GM12864 (cell line): ENCODE data around the gene ZNF521.

Experiments used
- DNase-seq: peaks from one replicate; pipeline ENCODE4 v3.0.0-alpha.2; 2011; ENCODE audit warnings: low read depth
- H3K4me3 ChIP-seq: 2 replicates; pipeline ENCODE4 v1.5.1; 2011; ENCODE audit warnings: mild to moderate bottlenecking, low read depth, low read length, control low read depth
- CTCF ChIP-seq: IDR thresholded peaks from 2 replicates; pipeline ENCODE4 v1.5.1; 2011; ENCODE audit warnings: low read depth, mild to moderate bottlenecking, moderate library complexity, low read length, control low read depth, inconsistent platforms; ENCODE audit errors: missing control alignments

The ZNF521 gene

DNA sequence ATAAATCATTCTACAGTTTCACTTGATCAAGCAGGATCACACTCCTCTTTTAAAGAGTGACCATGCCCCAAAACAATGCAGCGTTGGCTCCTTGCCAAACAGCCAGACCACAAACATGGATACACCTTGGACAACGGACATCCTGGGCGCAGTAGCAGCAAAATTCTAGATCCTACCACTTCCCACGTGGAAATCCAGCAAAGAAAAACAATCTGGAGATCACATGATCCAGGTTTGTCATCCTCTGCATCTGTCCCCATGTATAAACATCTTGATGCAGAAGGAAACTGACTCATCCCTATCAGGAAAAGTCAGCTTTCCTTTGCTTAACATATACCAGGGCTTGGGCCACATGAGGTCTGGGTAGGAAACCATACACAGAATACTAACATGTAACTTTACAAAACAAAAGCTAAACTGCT is 53.1 kb downstream of the ZNF521 start:
- no peak for DNase-seq
- no peak overlapping the region for H3K4me3 ChIP-seq
- TF ChIP-seq CTCF = no peak

DNA sequence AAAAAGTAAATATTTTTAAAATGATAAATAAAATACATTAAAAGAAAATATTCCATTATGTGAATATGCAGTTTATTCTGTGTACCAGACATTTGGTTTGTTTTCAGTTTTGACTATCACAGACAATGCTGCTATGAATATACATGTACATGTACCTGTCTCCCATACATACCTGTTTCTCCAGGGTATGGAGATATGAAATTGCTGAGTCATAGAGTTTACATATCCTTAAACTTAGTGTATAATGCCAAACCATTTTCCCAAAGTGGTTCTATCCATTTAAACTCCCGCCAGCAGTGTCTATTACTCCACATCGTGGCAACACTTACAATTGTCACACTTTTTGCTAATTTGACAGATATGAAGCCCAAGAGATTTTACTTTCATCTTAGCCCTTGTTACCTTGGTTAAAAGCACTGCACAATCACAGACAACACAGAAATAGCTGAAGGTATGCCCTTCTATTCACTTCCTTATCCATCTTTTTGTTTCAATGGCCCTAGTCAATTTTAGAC is 56.3 kb downstream of the ZNF521 start:
- no peak overlapping the region for H3K4me3 ChIP-seq
- TF ChIP-seq CTCF = no peak
- no peak for DNase-seq

- DNase-seq = no peak
- H3K4me3 ChIP-seq = no peak overlapping the region
- TF ChIP-seq CTCF = no peak
Observed at GRCh38 chr18:25291150-25291549, 60.8 kb downstream of the ZNF521 start.

GRCh38 chr18:25289001-25289631 is 62.9 kb downstream of the ZNF521 start:
- no peak for TF ChIP-seq CTCF
- no peak for DNase-seq
- no peak overlapping the region for H3K4me3 ChIP-seq

- H3K4me3 ChIP-seq = no peak overlapping the region
- TF ChIP-seq CTCF = no peak
- DNase-seq = no peak
Observed at GRCh38 chr18:25288340-25288938, 63.5 kb downstream of the ZNF521 start.

DNA sequence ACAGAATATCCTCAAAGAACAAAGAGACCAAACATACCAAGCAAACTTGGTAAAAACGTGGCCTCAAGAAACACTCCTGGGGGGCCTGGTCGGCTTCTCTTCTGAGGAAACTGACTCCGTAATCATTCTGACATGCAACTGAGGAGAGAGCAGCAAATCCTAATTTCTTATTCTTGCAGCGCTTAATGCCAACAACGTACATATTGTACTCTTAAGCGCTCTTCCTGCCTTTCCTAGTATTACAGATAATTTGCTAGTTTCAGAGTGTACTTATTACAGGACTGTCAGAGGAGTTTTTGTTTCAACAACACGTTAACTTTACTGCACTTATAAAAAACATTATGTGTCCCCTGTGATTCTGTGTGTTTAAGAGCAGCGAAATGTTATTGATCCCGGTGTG is 64.9 kb downstream of the ZNF521 start:
- no peak overlapping the region for H3K4me3 ChIP-seq
- no peak for DNase-seq
- TF ChIP-seq CTCF = no peak

DNA sequence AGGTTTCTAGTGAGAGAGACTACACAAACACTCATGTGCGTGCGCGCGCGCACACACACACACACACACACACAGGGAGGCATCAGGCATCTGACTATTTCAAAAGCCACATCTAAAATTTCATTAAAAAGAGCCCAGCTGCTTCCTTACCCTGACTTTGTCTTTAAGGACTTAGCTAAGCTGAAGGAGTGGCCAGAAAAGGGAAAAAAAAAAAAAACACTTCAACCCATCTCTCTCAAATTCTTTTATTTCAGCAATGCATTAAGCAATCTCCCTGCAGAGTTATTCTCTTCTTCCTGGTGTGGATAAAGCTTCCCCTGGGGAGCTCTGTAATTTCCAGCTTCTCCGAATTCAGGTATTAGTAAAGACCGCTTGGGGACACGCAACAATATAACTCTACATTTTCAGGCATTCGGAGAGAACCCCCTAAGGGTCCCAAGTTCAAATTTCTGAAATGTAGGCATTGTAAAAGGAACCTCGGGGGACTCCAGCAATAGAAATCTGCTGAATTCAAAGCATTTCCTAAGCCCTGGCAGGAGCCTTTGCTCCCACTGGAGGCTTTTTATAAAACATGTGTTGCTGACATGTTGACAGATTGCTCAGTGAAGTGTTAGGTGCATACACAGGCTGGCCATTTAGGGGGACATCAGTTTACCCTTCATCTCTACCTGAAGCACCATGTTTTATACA is 67.0 kb downstream of the ZNF521 start:
- no peak overlapping the region for H3K4me3 ChIP-seq
- TF ChIP-seq CTCF = no peak
- DNase-seq = no peak
